A549 (cell line): Measurements from ENCODE around the gene OGDHL. TPM values are rescaled to one million over a fixed set of nuclear protein-coding genes. Genes with fewer than 3 reads are reported as not detected.

ENCODE experiments used
- ATAC-seq, 2 experiments: fragments of 200-7000 bp in 1 of 2; fragments of >200 bp in 1 of 2; cut with Nextera tagmentation in 1 of 2; cut with Tn5 transposase in 1 of 2; 3 replicates each; pipeline versions ENCODE4 v1.8.0 to v1.9.1; 2018 to 2020; ENCODE audit warnings: mild to moderate bottlenecking in 1 of 2, moderate library complexity in 1 of 2
- CTCF ChIA-PET: fragments of 300-600 bp; sonication (Branson Sonifier 250); formaldehyde crosslinking; extraction: SDS; loops from one replicate; lab custom pipeline; 2021; ENCODE audit warnings: antibody characterized with exemption, inconsistent platforms; lab: Yijun Ruan, JAX
- POLR2A ChIA-PET: fragments of 350-600 bp; formaldehyde crosslinking; extraction: SDS; loops from one replicate; lab custom pipeline; 2021; ENCODE audit warnings: antibody characterized with exemption, inconsistent platforms; lab: Yijun Ruan, JAX
- DNase-seq, 2 experiments: peaks; one replicate each; pipeline versions ENCODE4 v3.0.0 to v3.0.0-alpha.2; 2011 to 2016; ENCODE audit warnings: low read depth in 1 of 2, low spot score in 1 of 2
- FAIRE-seq: peaks from 2 replicates; lab custom pipeline; 2011; peaks lifted over from hg19 to GRCh38; lab: Jason Lieb, UNC
- H3K27ac ChIP-seq, 2 experiments: fragments of >200 bp; sonication (Bioruptor Twin); formaldehyde crosslinking; 3 replicates each; pipeline ENCODE4 v1.5.1; 2016 to 2017
- H3K4me1 ChIP-seq: fragments of >200 bp; sonication (Bioruptor Twin); formaldehyde crosslinking; 3 replicates; pipeline ENCODE4 v1.6.1; 2016
- H3K4me2 ChIP-seq: fragments of >200 bp; sonication (Bioruptor Twin); formaldehyde crosslinking; 3 replicates; pipeline ENCODE4 v1.6.1; 2016
- H3K4me3 ChIP-seq: fragments of >200 bp; sonication (Bioruptor Twin); formaldehyde crosslinking; 3 replicates; pipeline ENCODE4 v1.5.1; 2016
- H3K9me3 ChIP-seq: fragments of >200 bp; sonication (Bioruptor Twin); formaldehyde crosslinking; 3 replicates; pipeline ENCODE4 v1.6.1; 2016
- CBX2 ChIP-seq: fragments of 200-600 bp; sonication (generic); IDR thresholded peaks from 2 replicates; pipeline ENCODE4 v1.6.1; 2016; ENCODE audit warnings: low read depth, mild to moderate bottlenecking, borderline replicate concordance
- CBX8 ChIP-seq: fragments of 200-600 bp; sonication (generic); IDR thresholded peaks from 2 replicates; pipeline ENCODE4 v1.6.1; 2016
- CEBPB ChIP-seq, 2 experiments: fragments of >200 bp in 1 of 2; sonication (Bioruptor Twin) in 1 of 2; formaldehyde crosslinking in 1 of 2; IDR thresholded peaks; 2 replicates each; pipeline ENCODE4 v1.6.1; 2012 to 2016
- CHD4 ChIP-seq: fragments of 200-600 bp; sonication (generic); IDR thresholded peaks from 2 replicates; pipeline ENCODE4 v1.6.1; 2016; ENCODE audit warnings: antibody characterized with exemption, mild to moderate bottlenecking, borderline replicate concordance
- EHF ChIP-seq: fragments of 250-450 bp; sonication (Bioruptor Pico); IDR thresholded peaks from 2 replicates; pipeline ENCODE4 v1.5.0; 2020; ENCODE audit warnings: mild to moderate bottlenecking
- EP300 ChIP-seq, 2 experiments: fragments of >200 bp; sonication (Bioruptor Twin); formaldehyde crosslinking; IDR thresholded peaks; 2 replicates in 1 of 2; 3 replicates in 1 of 2; pipeline ENCODE4 v1.6.1; 2016 to 2017
- FOXS1 ChIP-seq: fragments of 250-450 bp; sonication (Bioruptor Pico); IDR thresholded peaks from 2 replicates; pipeline ENCODE4 v1.5.0; 2020; ENCODE audit warnings: mild to moderate bottlenecking, moderate library complexity
- GATA3 ChIP-seq: IDR thresholded peaks from 2 replicates; pipeline ENCODE4 v1.6.1; 2012; ENCODE audit warnings: borderline replicate concordance
- HDAC2 ChIP-seq: fragments of 200-600 bp; sonication (generic); IDR thresholded peaks from 2 replicates; pipeline ENCODE4 v1.6.1; 2016
- HEYL ChIP-seq: fragments of 250-450 bp; sonication (Bioruptor Pico); IDR thresholded peaks from 2 replicates; pipeline ENCODE4 v1.8.0; 2021; ENCODE audit warnings: mild to moderate bottlenecking, moderate library complexity
- HOXA7 ChIP-seq: fragments of 250-450 bp; sonication (Bioruptor Pico); IDR thresholded peaks from 2 replicates; pipeline ENCODE4 v1.5.0; 2020; ENCODE audit warnings: mild to moderate bottlenecking, moderate library complexity
- HOXB13 ChIP-seq: fragments of 250-450 bp; sonication (Bioruptor Pico); IDR thresholded peaks from 2 replicates; pipeline ENCODE4 v1.5.0; 2020; ENCODE audit warnings: low read depth, mild to moderate bottlenecking, moderate library complexity
- JUNB ChIP-seq: fragments of >200 bp; sonication (Bioruptor Twin); formaldehyde crosslinking; IDR thresholded peaks from 2 replicates; pipeline ENCODE4 v1.6.1; 2016
- KDM1A ChIP-seq: fragments of 200-600 bp; sonication (generic); IDR thresholded peaks from 2 replicates; pipeline ENCODE4 v1.6.1; 2016; ENCODE audit warnings: low read depth, mild to moderate bottlenecking
- MAFK ChIP-seq: fragments of 450-650 bp; IDR thresholded peaks from 2 replicates; pipeline ENCODE4 v1.6.1; 2014; ENCODE audit not compliant: partially characterized antibody
- MYC ChIP-seq: IDR thresholded peaks from 2 replicates; pipeline ENCODE4 v1.6.1; 2012; ENCODE audit warnings: mild to moderate bottlenecking, inconsistent platforms, low read length, improper control_type of control experiment, borderline replicate concordance
- POLR2A ChIP-seq: IDR thresholded peaks from 2 replicates; pipeline ENCODE4 v1.6.1; 2012; ENCODE audit warnings: mild to moderate bottlenecking, low read length
- POLR2AphosphoS2 ChIP-seq: conservative IDR thresholded peaks from 2 replicates; pipeline ENCODE4 v1.6.1; 2012; ENCODE audit warnings: low read length, improper control_type of control experiment, inconsistent platforms
- RFX5 ChIP-seq: fragments of 450-650 bp; IDR thresholded peaks from 2 replicates; pipeline ENCODE4 v1.7.1; 2014; ENCODE audit warnings: antibody characterized with exemption, mild to moderate bottlenecking, moderate library complexity
- SMC3 ChIP-seq: fragments of >200 bp; sonication (Bioruptor Twin); formaldehyde crosslinking; IDR thresholded peaks from 3 replicates; pipeline ENCODE4 v1.6.1; 2018; ENCODE audit warnings: inconsistent platforms
- ZNF302 ChIP-seq: fragments of 250-450 bp; sonication (Bioruptor Pico); IDR thresholded peaks from 2 replicates; pipeline ENCODE4 v1.9.0; 2021; ENCODE audit warnings: inconsistent platforms, mild to moderate bottlenecking, moderate library complexity
- ZSCAN20 ChIP-seq: fragments of 250-450 bp; sonication (Bioruptor Pico); IDR thresholded peaks from 2 replicates; pipeline ENCODE4 v1.8.0; 2022; ENCODE audit warnings: mild to moderate bottlenecking, moderate library complexity
- WGBS: methylation state at CpG from one replicate; pipeline ENCODE4 v1.1.6; 2017; ENCODE audit errors: missing lambda C conversion rate; 5-methylcytosine and 5-hydroxymethylcytosine counted together
- polyA plus RNA-seq, 4 experiments: library from polyadenylated mRNA; depleted of rRNA in 3 of 4; stranded (reverse); fragments of >200 nt; fragmentation: RNase III in 1 of 4; extraction: RNeasy Plus Mini Kit Qiagen cat#74134 plus additional on column Dnase treatment in 1 of 4; gene quantifications; 2 replicates in 3 of 4; 3 replicates in 1 of 4; pipeline ENCODE4 v1.2.3, GENCODE V29; 2011 to 2017
- TF ChIP-seq, protein P1 (sequence below): fragments of >200 bp; sonication (Bioruptor Twin); formaldehyde crosslinking; IDR thresholded peaks from 3 replicates; pipeline ENCODE4 v1.6.1; 2016
- TF ChIP-seq, protein P2 (sequence below): fragments of >200 bp; sonication (Bioruptor Twin); formaldehyde crosslinking; IDR thresholded peaks from 2 replicates; pipeline ENCODE4 v1.6.1; 2016
- TF ChIP-seq, protein P3 (sequence below): IDR thresholded peaks from 2 replicates; pipeline ENCODE4 v1.6.1; 2012
- TF ChIP-seq, protein P4 (sequence below): fragments of 450-650 bp; IDR thresholded peaks from 2 replicates; pipeline ENCODE4 v1.6.1; 2014; ENCODE audit warnings: antibody characterized with exemption

The OGDHL gene
- polyA plus RNA-seq, 2 of the 4 experiments (the other 2 are of a cell fraction) = 0.06 to 0.22 TPM

DNA sequence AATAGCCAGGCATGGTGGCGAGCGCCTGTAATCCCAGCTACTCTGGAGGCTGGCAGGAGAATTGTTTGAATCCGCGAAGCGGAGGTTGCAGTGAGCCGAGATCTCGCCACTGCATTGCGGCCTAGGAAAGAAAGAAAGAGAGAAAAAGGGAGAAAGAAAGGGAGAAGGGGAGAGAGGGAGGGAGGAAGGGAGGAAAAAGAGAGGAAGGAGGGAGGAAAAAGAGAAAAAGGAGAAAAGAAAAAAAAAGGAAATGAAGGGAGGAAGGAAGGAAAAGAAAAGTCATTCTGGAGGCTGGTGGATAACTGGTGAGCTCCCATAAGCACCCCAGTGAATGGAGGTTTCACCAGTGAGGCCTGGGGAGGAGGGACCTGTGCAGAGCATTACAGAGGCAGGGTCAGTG lies 7.6 kb upstream of the OGDHL start:
- Histone ChIP-seq H3K4me1 (no peaks in the 10 kb centered on the region), H3K4me3 (no peak overlapping the region), H3K9me3 (peaks cover 4% of the 10 kb centered on the region; the same call in 1 of the 3 replicates), H3K4me2 (no peak overlapping the region), H3K27ac (no peak overlapping the region)
- WGBS = 92% methylated on average over 8 of the region's 8 CpGs
- POLR2A ChIA-PET = no interaction called here
- CTCF ChIA-PET = no interaction called here
- no peak for ATAC-seq
- no peak for FAIRE-seq
- TF ChIP-seq POLR2A = no peak
- TF ChIP-seq MYC = no peak
- TF ChIP-seq CBX8 = no peak
- no peak for TF ChIP-seq JUNB
- TF ChIP-seq POLR2AphosphoS2 = no peak
- no peak for TF ChIP-seq CEBPB (IDR thresholded peaks at IDR 0.05)
- no peak for TF ChIP-seq GATA3
- TF ChIP-seq, protein P1, sequence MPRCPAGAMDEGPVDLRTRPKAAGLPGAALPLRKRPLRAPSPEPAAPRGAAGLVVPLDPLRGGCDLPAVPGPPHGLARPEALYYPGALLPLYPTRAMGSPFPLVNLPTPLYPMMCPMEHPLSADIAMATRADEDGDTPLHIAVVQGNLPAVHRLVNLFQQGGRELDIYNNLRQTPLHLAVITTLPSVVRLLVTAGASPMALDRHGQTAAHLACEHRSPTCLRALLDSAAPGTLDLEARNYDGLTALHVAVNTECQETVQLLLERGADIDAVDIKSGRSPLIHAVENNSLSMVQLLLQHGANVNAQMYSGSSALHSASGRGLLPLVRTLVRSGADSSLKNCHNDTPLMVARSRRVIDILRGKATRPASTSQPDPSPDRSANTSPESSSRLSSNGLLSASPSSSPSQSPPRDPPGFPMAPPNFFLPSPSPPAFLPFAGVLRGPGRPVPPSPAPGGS = no peak
- TF ChIP-seq SMC3 = no peak
- no peak for TF ChIP-seq ZSCAN20 (CRISPR knock-in tag)
- no peak for TF ChIP-seq KDM1A
- no peak for TF ChIP-seq RFX5
- no peak for TF ChIP-seq FOXS1 (CRISPR knock-in tag)
- no peak for TF ChIP-seq HEYL (CRISPR knock-in tag)
- TF ChIP-seq, protein P2, sequence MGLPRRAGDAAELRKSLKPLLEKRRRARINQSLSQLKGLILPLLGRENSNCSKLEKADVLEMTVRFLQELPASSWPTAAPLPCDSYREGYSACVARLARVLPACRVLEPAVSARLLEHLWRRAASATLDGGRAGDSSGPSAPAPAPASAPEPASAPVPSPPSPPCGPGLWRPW = no peak
- TF ChIP-seq, protein P3, sequence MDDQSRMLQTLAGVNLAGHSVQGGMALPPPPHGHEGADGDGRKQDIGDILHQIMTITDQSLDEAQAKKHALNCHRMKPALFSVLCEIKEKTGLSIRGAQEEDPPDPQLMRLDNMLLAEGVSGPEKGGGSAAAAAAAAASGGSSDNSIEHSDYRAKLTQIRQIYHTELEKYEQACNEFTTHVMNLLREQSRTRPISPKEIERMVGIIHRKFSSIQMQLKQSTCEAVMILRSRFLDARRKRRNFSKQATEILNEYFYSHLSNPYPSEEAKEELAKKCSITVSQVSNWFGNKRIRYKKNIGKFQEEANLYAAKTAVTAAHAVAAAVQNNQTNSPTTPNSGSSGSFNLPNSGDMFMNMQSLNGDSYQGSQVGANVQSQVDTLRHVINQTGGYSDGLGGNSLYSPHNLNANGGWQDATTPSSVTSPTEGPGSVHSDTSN = no peak
- DNase-seq = no peak

DNA sequence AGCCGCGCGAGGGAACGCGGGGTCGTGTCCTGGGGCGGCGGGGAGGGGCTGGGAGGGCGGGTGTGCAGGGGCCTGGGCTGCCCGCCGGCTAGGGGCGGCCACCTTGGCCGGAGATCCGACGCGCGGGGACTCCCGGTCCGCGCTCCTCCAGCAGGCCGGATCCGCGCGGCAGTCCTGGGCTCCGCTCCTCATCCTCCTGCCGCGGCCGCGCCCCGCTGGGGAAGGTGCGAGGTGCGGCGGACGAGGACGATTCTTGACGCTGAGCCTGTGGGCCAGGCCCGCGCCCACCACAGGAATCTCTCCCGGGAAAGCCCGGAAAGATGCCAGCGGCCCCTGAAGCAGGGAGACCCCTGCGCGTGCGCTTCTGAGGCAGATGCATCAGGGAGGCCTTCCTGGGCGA lies 6.6 kb upstream of the OGDHL start:
- TF ChIP-seq HOXB13 (CRISPR knock-in tag) (no peak), EP300 (IDR thresholded peaks at IDR 0.05) (no peak), FOXS1 (CRISPR knock-in tag) (no peak), MAFK (no peak), ZNF302 (CRISPR knock-in tag) (no peak), HDAC2 (no peak), EHF (CRISPR knock-in tag) (no peak), MYC (no peak), CBX2 (no peak), CHD4 (no peak), HOXA7 (CRISPR knock-in tag) (no peak), KDM1A (no peak), RFX5 (no peak)
- TF ChIP-seq, protein P3 = no peak
- TF ChIP-seq, protein P4, sequence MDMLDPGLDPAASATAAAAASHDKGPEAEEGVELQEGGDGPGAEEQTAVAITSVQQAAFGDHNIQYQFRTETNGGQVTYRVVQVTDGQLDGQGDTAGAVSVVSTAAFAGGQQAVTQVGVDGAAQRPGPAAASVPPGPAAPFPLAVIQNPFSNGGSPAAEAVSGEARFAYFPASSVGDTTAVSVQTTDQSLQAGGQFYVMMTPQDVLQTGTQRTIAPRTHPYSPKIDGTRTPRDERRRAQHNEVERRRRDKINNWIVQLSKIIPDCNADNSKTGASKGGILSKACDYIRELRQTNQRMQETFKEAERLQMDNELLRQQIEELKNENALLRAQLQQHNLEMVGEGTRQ = no peak
- Histone ChIP-seq H3K9me3 (peaks cover 4% of the 10 kb centered on the region; the same call in 1 of the 3 replicates), H3K4me2 (no peak overlapping the region), H3K4me1 (no peaks in the 10 kb centered on the region), H3K4me3 (no peak overlapping the region), H3K27ac (no peak overlapping the region)
- ATAC-seq (no peak), FAIRE-seq (no peak), DNase-seq (no peak)
- WGBS = 71% methylated on average over 10 of the region's 45 CpGs
- POLR2A ChIA-PET = no interaction called here
- CTCF ChIA-PET = no interaction called here
